GM10248 (cell line): ENCODE results near the gene MDC1.

Experiments used
- CTCF ChIA-PET: fragments of 300-600 bp; sonication (Branson Sonifier 250); formaldehyde crosslinking; extraction: SDS; loops from one replicate; lab custom pipeline; 2021; ENCODE audit warnings: antibody characterized with exemption; lab: Yijun Ruan, JAX
- POLR2A ChIA-PET: fragments of 350-650 bp; sonication (Branson Sonifier 250); formaldehyde crosslinking; extraction: SDS; loops from one replicate; lab custom pipeline; 2020; ENCODE audit warnings: antibody characterized with exemption; lab: Yijun Ruan, JAX
- DNase-seq: peaks from one replicate; pipeline ENCODE4 v3.0.0; 2012; ENCODE audit errors: extremely low spot score
- CTCF ChIP-seq: IDR thresholded peaks from 2 replicates; pipeline ENCODE4 v1.5.1; 2012; ENCODE audit warnings: mild to moderate bottlenecking, low read depth; ENCODE audit errors: extremely low read depth, missing control alignments, control extremely low read depth

Gene MDC1

GRCh38 chr6:30754631-30755030, 37.5 kb upstream of the MDC1 start:
- ChIA-PET POLR2A (no interaction called here), CTCF (interaction anchor here (0.9 to 3.6 kb wide), 3 partner anchors 11 to 213 kb away, joined by 3 to 14 read pairs (median 5); partner anchors contain the start of gene IER3)
- DNase-seq: no peak
- no peak for TF ChIP-seq CTCF

GRCh38 chr6:30752157-30752927, 35.3 kb upstream of the MDC1 start:
- no peak for TF ChIP-seq CTCF

DNA sequence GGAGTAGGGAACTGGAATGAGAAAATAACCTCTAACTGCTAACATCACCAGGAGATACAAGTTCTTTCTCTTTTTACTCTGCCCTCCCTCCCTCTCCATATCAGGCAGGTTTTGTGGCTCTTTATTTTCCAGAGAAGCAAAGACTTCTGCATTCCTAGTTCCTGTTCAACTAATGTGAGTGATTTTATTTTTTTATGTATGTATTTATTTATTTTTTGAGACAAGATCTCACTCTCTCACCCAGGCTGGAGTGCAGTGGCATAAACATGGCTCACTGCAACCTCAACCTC, 33.2 kb upstream of the MDC1 start:
- ChIA-PET CTCF (interaction anchor here (1.0 to 2.0 kb wide), 4 partner anchors 9 to 329 kb away, joined by 3 to 6 read pairs (median 4); no protein-coding TSS in a partner anchor), POLR2A (no interaction called here)
- no peak for DNase-seq
- TF ChIP-seq CTCF: no peak

More at GRCh38 chr6:30752157-30752927, 35.3 kb upstream of the MDC1 start:
- POLR2A ChIA-PET: interaction anchor here (1.3 kb wide), 1 partner anchor 8 kb away, joined by 5 read pairs; the partner anchor contains the start of gene IER3
- CTCF ChIA-PET: interaction anchor here (0.7 to 1.6 kb wide), 8 partner anchors 8 to 80 kb away, joined by 3 to 7 read pairs (median 4); partner anchors contain the start of genes DHX16 and IER3
- no peak for DNase-seq

GRCh38 chr6:30749554-30750378, 32.7 kb upstream of the MDC1 start:
- POLR2A ChIA-PET: interaction anchor here (1.0 kb wide), 1 partner anchor 8 kb away, joined by 7 read pairs; no protein-coding TSS in a partner anchor
- no peak for DNase-seq
- CTCF ChIA-PET: interaction anchor here (1.0 to 2.0 kb wide), 5 partner anchors 10 to 329 kb away, joined by 3 to 6 read pairs (median 3); no protein-coding TSS in a partner anchor
- no peak for TF ChIP-seq CTCF

GRCh38 chr6:30748851-30749540, 31.9 kb upstream of the MDC1 start:
- POLR2A ChIA-PET: interaction anchor here (1.0 kb wide), 1 partner anchor 8 kb away, joined by 7 read pairs; no protein-coding TSS in a partner anchor
- CTCF ChIA-PET: interaction anchor here (1.0 to 2.0 kb wide), 4 partner anchors 10 to 330 kb away, joined by 3 to 6 read pairs (median 4); no protein-coding TSS in a partner anchor
- no peak for DNase-seq
- no peak for TF ChIP-seq CTCF
